Naive thymus-derived CD4-positive, alpha-beta T cell (primary cell): Measurements from ENCODE around the gene CSH2. TPM values are rescaled to one million over a fixed set of nuclear protein-coding genes. Genes with fewer than 3 reads are reported as not detected.

Experiments used
- ATAC-seq: fragments of 150-1000 bp; cut with Tn5 transposase; 2 replicates; pipeline ENCODE4 v1.10.0; 2021; ENCODE audit warnings: mild to moderate bottlenecking, moderate library complexity
- CTCF ChIA-PET: fragments of 350-600 bp; sonication (Branson Sonifier 250); formaldehyde crosslinking; loops from one replicate; lab custom pipeline; 2021; ENCODE audit warnings: antibody characterized with exemption; lab: Charles Lee
- POLR2A ChIA-PET: fragments of 350-600 bp; sonication (Branson Sonifier 250); formaldehyde crosslinking; loops from one replicate; lab custom pipeline; 2021; ENCODE audit warnings: antibody characterized with exemption, inconsistent platforms; lab: Charles Lee
- DNase-seq, 9 donors: peaks; one replicate each; pipeline versions ENCODE4 v3.0.0 to v3.0.0-alpha.2; 2020 to 2022; ENCODE audit warnings: mixed read lengths in 1 of 9
- H3K27ac ChIP-seq: one replicate; pipeline ENCODE4 v1.7.0; 2013; ENCODE audit warnings: mild to moderate bottlenecking, low read depth, low read length, moderate library complexity
- H3K27me3 ChIP-seq, 2 donors: one replicate each; pipeline ENCODE4 v1.7.0; 2013; ENCODE audit warnings: low read length in 2 of 2, mild to moderate bottlenecking in 2 of 2, moderate library complexity in 2 of 2; ENCODE audit not compliant: control insufficient read depth in 2 of 2, insufficient read depth in 2 of 2
- H3K36me3 ChIP-seq, 3 experiments: 1 replicate in 2 of 3; 2 replicates in 1 of 3; pipeline ENCODE4 v1.7.0; 2013; ENCODE audit warnings: low read length in 3 of 3, mild to moderate bottlenecking in 3 of 3, moderate library complexity in 1 of 3; ENCODE audit not compliant: insufficient read depth in 3 of 3, control insufficient read depth in 2 of 3
- H3K4me1 ChIP-seq, 2 donors: one replicate each; pipeline ENCODE4 v1.7.0; 2013; ENCODE audit warnings: low read length in 2 of 2, mild to moderate bottlenecking in 2 of 2, moderate library complexity in 1 of 2; ENCODE audit not compliant: control insufficient read depth in 2 of 2, insufficient read depth in 2 of 2
- H3K4me3 ChIP-seq: 2 replicates; pipeline ENCODE4 v1.7.0; 2013; ENCODE audit warnings: mild to moderate bottlenecking, low read length
- H3K9me3 ChIP-seq, 3 experiments: 1 replicate in 2 of 3; 2 replicates in 1 of 3; pipeline ENCODE4 v1.7.0; 2013; ENCODE audit warnings: low read length in 3 of 3; ENCODE audit not compliant: control insufficient read depth in 2 of 3
- H3K27ac Mint-ChIP-seq, 9 donors: one replicate each; pipeline ENCODE4 v1.8.0; 2020 to 2022; ENCODE audit warnings: mixed read lengths in 9 of 9, mild to moderate bottlenecking in 8 of 9, moderate library complexity in 5 of 9, inconsistent platforms in 2 of 9
- H3K27me3 Mint-ChIP-seq, 5 donors: one replicate each; pipeline ENCODE4 v1.8.0; 2021 to 2022; ENCODE audit warnings: mixed read lengths in 5 of 5, mild to moderate bottlenecking in 1 of 5
- H3K36me3 Mint-ChIP-seq, 5 donors: one replicate each; pipeline ENCODE4 v1.8.0; 2020 to 2022; ENCODE audit warnings: mixed read lengths in 5 of 5, mild to moderate bottlenecking in 3 of 5, inconsistent platforms in 1 of 5
- H3K4me1 Mint-ChIP-seq, 7 donors: one replicate each; pipeline ENCODE4 v1.8.0; 2020 to 2022; ENCODE audit warnings: mixed read lengths in 7 of 7, mild to moderate bottlenecking in 3 of 7, inconsistent platforms in 1 of 7
- H3K4me3 Mint-ChIP-seq, 10 donors: one replicate each; pipeline ENCODE4 v1.8.0; 2020 to 2022; ENCODE audit warnings: mild to moderate bottlenecking in 10 of 10, mixed read lengths in 10 of 10, moderate library complexity in 6 of 10, inconsistent platforms in 2 of 10
- H3K9me3 Mint-ChIP-seq, 11 donors: one replicate each; pipeline ENCODE4 v1.8.0; 2020 to 2022; ENCODE audit warnings: mixed read lengths in 11 of 11, mild to moderate bottlenecking in 4 of 11, inconsistent platforms in 1 of 11, moderate library complexity in 1 of 11
- intact Hi-C, 2 donors: fragments of 100-400 bp; cut with micrococcal nuclease; formaldehyde crosslinking; loops; one replicate each; pipeline ENCODE4 v1.15.1; 2023
- polyA plus RNA-seq, 2 donors: library from polyadenylated mRNA; unstranded; fragments of 300-500 nt; fragmentation: Illumina TruSeq; gene quantifications; one replicate each; pipeline ENCODE4 v1.2.3, GENCODE V29; 2021
- total RNA-seq, 6 experiments: library from RNA in 5 of 6; stranded (reverse) in 5 of 6; gene quantifications; 1 replicate in 5 of 6; 2 replicates in 1 of 6; pipeline ENCODE4 v1.2.3 and lab custom pipeline; 2021 to 2026

The CSH2 gene
- total and polyA plus RNA-seq, 7 experiments from 2014 or later = 4.2 to 5.3 TPM; not detected in 5

DNA sequence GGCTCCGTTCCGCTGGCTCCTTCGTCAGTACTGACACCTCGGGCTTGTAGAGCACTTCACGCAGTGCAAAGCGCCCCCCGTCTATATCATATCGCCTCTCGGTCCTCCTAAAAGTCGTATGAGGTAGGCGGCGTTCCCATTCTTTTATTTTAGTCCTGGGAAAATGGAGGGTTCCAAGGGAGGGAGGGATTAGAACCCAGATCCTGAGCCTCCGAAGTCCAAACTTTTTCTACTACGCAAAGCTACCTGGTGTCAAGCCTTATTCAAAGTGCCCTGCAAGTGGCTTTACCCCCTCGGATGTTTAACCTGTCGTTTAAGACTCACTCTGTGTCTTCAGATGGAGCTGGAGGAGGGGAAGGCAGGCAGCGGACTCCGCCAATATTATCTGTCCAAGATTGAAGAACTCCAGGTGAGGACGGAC lies 45.7 kb downstream of the CSH2 start:
- no peaks in the 10 kb centered on the region for H3K9me3 Mint-ChIP-seq
- POLR2A ChIA-PET = interaction anchor here (0.8 to 11.6 kb wide), 8 partner anchors 15 to 131 kb away, joined by 3 to 204 read pairs (median 4); partner anchors contain the start of genes CCDC47, DDX42 and SMARCD2

DNA sequence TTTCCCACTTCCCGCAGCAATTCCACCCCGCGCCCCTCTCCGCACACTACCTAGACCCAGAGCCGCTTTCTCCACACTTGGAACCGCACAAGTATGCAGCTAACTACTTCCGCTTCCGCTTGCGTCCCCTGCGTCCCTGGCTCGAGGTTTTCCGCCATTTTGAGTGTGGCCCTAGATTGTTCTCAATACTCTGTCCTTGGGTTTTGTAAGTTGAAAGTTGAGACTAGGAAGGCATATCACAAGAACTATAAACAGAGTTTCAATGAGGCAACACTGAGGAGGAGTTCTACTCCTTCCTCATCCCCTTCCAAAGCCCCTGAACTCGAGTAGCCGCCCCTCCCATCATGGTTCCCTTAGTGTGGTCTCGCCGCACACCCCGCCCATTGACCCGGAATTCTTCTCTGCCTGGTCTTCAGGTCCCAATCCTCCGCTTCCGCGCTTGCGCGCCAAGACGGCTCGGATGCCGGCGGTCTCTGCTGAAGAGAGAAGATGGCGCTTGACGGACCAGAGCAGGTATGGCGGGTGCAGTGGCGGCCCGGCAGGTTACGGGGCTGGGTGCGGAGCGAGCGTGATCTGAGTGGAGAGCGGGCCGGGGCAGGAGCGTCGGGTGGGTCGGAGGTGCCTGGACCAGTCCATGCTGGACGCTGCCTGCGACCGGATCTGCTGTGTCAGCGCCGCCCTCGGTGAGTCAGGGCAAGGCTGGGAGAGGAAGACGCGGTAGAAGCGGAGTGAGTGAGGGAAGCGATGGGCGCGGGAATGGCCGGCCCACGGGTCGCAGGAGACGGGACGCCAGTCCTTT lies 46.3 kb downstream of the CSH2 start, which contains the start of the genes FTSJ3 and PSMC5:
FTSJ3 (minus strand) TSS at position 662 of the 799 bp plus-strand sequence. CDS start 761 bp downstream, outside the sequence.
PSMC5 (plus strand) TSS at position 430 of the 799 bp plus-strand sequence; CDS start at position 490, 60 bp downstream.
- no peaks in the 10 kb centered on the region for H3K27me3 Mint-ChIP-seq
- CTCF ChIA-PET = interaction anchor here (1.0 to 1.6 kb wide), 4 partner anchors 11 to 129 kb away, joined by 3 to 5 read pairs (median 4); partner anchors contain the start of genes CCDC47 and DDX42

More for the DNA sequence above, 45.7 kb downstream of the CSH2 start:
- CTCF ChIA-PET = interaction anchor here (0.7 to 1.7 kb wide), 9 partner anchors 11 to 402 kb away, joined by 3 to 6 read pairs (median 4); partner anchors contain the start of genes CCDC47 and DDX42
- Histone ChIP-seq H3K4me1 (peaks cover 27 to 46% of the 10 kb centered on the region in 2 donors), H3K27ac (peak overlapping the region; percentile 87), H3K36me3 (peaks cover 22 to 73% (median 30%) of the 10 kb centered on the region in 3 experiments), H3K27me3 (no peaks in the 10 kb centered on the region), H3K4me3 (peak overlapping the region; percentile 89), H3K9me3 (no peaks in the 10 kb centered on the region)
- Mint-ChIP-seq H3K4me1 (peaks cover 42 to 87% (median 76%) of the 10 kb centered on the region in 7 donors), H3K4me3 (peak overlapping the region; percentile 93 to 100 (median 98)), H3K27ac (peak overlapping the region; percentile 98 to 100 (median 99)), H3K36me3 (peaks cover 15 to 56% (median 35%) of the 10 kb centered on the region in 5 donors), H3K27me3 (no peaks in the 10 kb centered on the region)
- DNase-seq (no peak), ATAC-seq (no peak)
- intact Hi-C loops = loop anchor here (1.0 to 5.0 kb wide), 13 partner anchors 7 to 679 kb away; partner anchors contain the start of genes CCDC47 (in 2 of the 2), CEP95 (in 2 of the 2), DDX5 (in 2 of the 2) and MAP3K3 (in 2 of the 2)

DNA sequence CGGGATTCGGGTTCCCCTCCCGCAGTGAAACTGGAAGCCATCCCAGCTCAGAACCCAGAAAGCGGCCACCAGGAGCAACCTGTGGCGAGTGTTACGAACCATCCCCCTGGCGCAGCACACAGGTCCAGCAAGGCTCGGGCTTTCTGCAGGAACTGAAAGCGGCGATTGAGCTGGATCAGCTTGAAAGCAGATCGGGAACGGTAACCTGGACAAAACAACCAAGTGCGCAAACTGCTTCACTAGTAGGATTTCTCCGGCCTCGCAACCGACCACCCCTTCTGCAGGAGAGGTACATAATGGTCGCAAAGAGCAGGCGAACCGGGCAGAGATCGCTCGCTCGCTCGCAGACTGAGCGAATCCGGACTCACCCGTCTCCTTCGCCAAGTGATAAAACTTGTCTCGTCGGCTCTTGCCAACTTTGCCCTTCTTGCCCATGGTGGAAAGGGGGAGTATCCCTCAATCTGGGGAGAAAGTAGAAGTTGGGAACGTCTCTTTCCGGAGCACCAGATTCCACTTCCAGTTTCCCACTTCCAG lies 46.9 kb downstream of the CSH2 start:
- H3K4me1 ChIP-seq = peaks cover 27 to 41% of the 10 kb centered on the region in 2 donors
- H3K27me3 Mint-ChIP-seq = no peaks in the 10 kb centered on the region
- peaks cover 50 to 81% (median 77%) of the 10 kb centered on the region in 7 donors for H3K4me1 Mint-ChIP-seq
- H3K36me3 ChIP-seq = peaks cover 33 to 73% (median 40%) of the 10 kb centered on the region in 3 experiments
- peak overlapping the region; percentile 89 for H3K4me3 ChIP-seq
- ChIA-PET CTCF (interaction anchor here (1.0 to 1.6 kb wide), 2 partner anchors 9 to 22 kb away, joined by 5 read pairs; no protein-coding TSS in a partner anchor), POLR2A (interaction anchor here (0.6 to 11.6 kb wide), 11 partner anchors 9 to 681 kb away, joined by 3 to 204 read pairs (median 4); partner anchors contain the start of genes CCDC47, CEP95, DDX42 and SMARCD2)
- H3K9me3 Mint-ChIP-seq = no peaks in the 10 kb centered on the region
- H3K36me3 Mint-ChIP-seq = peaks cover 19 to 56% (median 37%) of the 10 kb centered on the region in 5 donors
- H3K9me3 ChIP-seq = no peaks in the 10 kb centered on the region
- peak overlapping the region; percentile 93 to 100 (median 98) for H3K4me3 Mint-ChIP-seq
- DNase-seq (peak in 1 of 9 donors; percentile 43), ATAC-seq (peak; percentile 1)
- H3K27ac ChIP-seq = peak overlapping the region; percentile 87
- intact Hi-C loops = loop anchor here (1.0 to 5.0 kb wide), 13 partner anchors 9 to 681 kb away; partner anchors contain the start of genes CCDC47 (in 2 of the 2), CEP95 (in 2 of the 2), DDX5 (in 2 of the 2) and MAP3K3 (in 2 of the 2)
- no peaks in the 10 kb centered on the region for H3K27me3 ChIP-seq
- H3K27ac Mint-ChIP-seq = peak overlapping the region; percentile 98 to 100 (median 99)

More for the DNA sequence above, 46.3 kb downstream of the CSH2 start, which contains the start of the genes FTSJ3 and PSMC5:
- POLR2A ChIA-PET = interaction anchor here (0.6 to 11.6 kb wide), 12 partner anchors 10 to 680 kb away, joined by 3 to 204 read pairs (median 4); partner anchors contain the start of genes CCDC47, CEP95, DDX42 and SMARCD2
- ATAC-seq = peak; percentile 97
- Histone ChIP-seq H3K27ac (peak within 1 kb of the TSS; percentile 87), H3K9me3 (no peaks in the 10 kb centered on the region), H3K4me3 (peak within 1 kb of the TSS; percentile 89), H3K27me3 (no peaks in the 10 kb centered on the region), H3K4me1 (peaks cover 27 to 46% of the 10 kb centered on the region in 2 donors), H3K36me3 (peaks cover 26 to 73% (median 33%) of the 10 kb centered on the region in 3 experiments)
- Mint-ChIP-seq H3K27ac (peak within 1 kb of the TSS; percentile 98 to 100 (median 99)), H3K36me3 (peaks cover 15 to 58% (median 35%) of the 10 kb centered on the region in 5 donors), H3K4me1 (peaks cover 43 to 82% (median 77%) of the 10 kb centered on the region in 7 donors), H3K9me3 (no peaks in the 10 kb centered on the region), H3K4me3 (peak within 1 kb of the TSS; percentile 93 to 100 (median 98))
- intact Hi-C loops = loop anchor here (1.0 to 5.0 kb wide), 13 partner anchors 8 to 680 kb away; partner anchors contain the start of genes CCDC47 (in 2 of the 2), CEP95 (in 2 of the 2), DDX5 (in 2 of the 2) and MAP3K3 (in 2 of the 2)
- DNase-seq = peak; percentile 89 to 98 (median 96)

DNA sequence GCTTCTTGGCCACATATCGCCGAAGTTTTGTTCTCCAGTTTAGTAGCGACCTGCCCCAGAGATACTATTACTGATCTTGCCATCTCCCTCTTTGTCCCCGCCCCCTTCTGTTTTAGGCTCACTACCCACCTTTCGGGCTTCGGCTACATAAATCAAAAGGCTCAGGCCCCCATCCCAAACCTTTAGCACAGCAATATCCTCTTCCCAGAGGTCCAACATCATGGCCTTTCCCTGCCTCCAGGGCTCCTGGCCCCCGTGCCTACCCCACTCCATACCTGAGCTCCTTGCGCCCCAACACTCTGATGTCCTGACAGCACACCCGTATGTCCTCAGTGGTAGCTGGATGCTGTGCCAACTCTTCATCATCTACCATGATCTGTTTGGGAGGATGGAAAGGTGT lies 49.1 kb downstream of the CSH2 start:
- DNase-seq (no peak), ATAC-seq (no peak)
- Mint-ChIP-seq H3K27ac (peak overlapping the region in 8 of 9 donors; percentile 58 to 100 (median 74)), H3K36me3 (peaks cover 14 to 57% (median 33%) of the 10 kb centered on the region in 5 donors), H3K4me3 (peak overlapping the region in 5 of 10 donors; percentile 6 to 54 (median 33)), H3K4me1 (peaks cover 41 to 63% (median 60%) of the 10 kb centered on the region in 7 donors), H3K9me3 (peaks cover 0 to 2% (median 0%) of the 10 kb centered on the region in 11 donors), H3K27me3 (no peaks in the 10 kb centered on the region)
- intact Hi-C loops = no loop called here
- H3K4me1 ChIP-seq = peaks cover 20 to 23% of the 10 kb centered on the region in 2 donors
- ChIA-PET POLR2A (interaction anchor here (0.8 to 11.6 kb wide), 6 partner anchors 10 to 126 kb away, joined by 3 to 204 read pairs (median 4); partner anchors contain the start of genes CCDC47, DDX42 and SMARCD2), CTCF (interaction anchor here (1.5 kb wide), 1 partner anchor 25 kb away, joined by 4 read pairs; no protein-coding TSS in a partner anchor)
- H3K4me3 ChIP-seq = no peak overlapping the region
- H3K27ac ChIP-seq = peak overlapping the region; percentile 8
- no peaks in the 10 kb centered on the region for H3K27me3 ChIP-seq
- no peaks in the 10 kb centered on the region for H3K9me3 ChIP-seq
- H3K36me3 ChIP-seq = peaks cover 39 to 72% (median 43%) of the 10 kb centered on the region in 3 experiments

DNA sequence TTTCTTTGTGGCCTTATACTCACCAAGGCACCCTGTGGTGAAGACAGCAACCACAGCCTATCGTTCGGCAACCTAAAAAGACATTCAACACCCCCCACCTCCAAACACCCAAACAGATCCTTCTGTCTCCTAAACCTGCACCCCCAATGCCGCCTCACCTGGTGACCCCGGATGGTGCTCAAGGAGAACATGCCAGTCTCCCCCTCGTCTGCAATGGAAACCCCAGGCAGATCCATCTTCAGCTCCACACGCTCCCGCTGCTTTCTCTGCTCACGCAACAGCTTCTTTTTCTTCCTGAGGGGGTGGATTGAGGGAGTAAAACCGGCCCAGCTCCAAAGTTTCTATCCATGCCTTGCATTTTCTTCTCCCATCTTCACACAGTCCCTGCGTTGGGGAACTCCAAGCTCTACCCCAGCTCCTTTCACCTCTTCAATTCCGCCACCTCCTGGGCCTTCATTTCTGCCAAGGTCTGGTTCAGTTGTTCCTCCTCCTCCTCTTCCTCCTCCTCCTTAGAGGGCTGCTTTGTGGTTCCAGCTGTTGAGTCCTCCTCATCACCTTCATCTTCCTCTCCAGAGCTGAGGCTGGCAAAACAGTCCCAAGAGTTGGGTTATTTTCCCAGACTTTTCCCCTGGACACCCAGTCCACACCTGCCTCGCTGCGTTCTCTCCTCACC lies 49.7 kb downstream of the CSH2 start:
- POLR2A ChIA-PET = interaction anchor here (0.8 to 11.6 kb wide), 5 partner anchors 9 to 125 kb away, joined by 3 to 204 read pairs (median 4); partner anchors contain the start of genes CCDC47, DDX42 and SMARCD2
- H3K4me3 Mint-ChIP-seq = peak overlapping the region in 5 of 10 donors; percentile 31 to 54 (median 39)
- CTCF ChIA-PET = interaction anchor here (0.6 to 1.5 kb wide), 2 partner anchors 13 to 25 kb away, joined by 4 read pairs; no protein-coding TSS in a partner anchor
- Histone ChIP-seq H3K36me3 (peaks cover 39 to 74% (median 46%) of the 10 kb centered on the region in 3 experiments), H3K9me3 (no peaks in the 10 kb centered on the region), H3K27me3 (no peaks in the 10 kb centered on the region), H3K4me3 (no peak overlapping the region), H3K27ac (no peak overlapping the region), H3K4me1 (peaks cover 18 to 21% of the 10 kb centered on the region in 2 donors)
- peak overlapping the region in 8 of 9 donors; percentile 58 to 94 (median 68) for H3K27ac Mint-ChIP-seq
- intact Hi-C loops = no loop called here
- no peak for DNase-seq
- H3K27me3 Mint-ChIP-seq = no peaks in the 10 kb centered on the region
- no peak for ATAC-seq
- peaks cover 14 to 58% (median 38%) of the 10 kb centered on the region in 5 donors for H3K36me3 Mint-ChIP-seq
- H3K4me1 Mint-ChIP-seq = peaks cover 36 to 62% (median 54%) of the 10 kb centered on the region in 7 donors
- peaks cover 0 to 2% (median 0%) of the 10 kb centered on the region in 11 donors for H3K9me3 Mint-ChIP-seq
